Adrenal gland (tissue), 12 donors: ENCODE results near the gene CAD. TPM values are rescaled to one million over a fixed set of nuclear protein-coding genes. Genes with fewer than 3 reads are reported as not detected.

ENCODE experiments used
- DNase-seq, 7 donors: peaks; one replicate each; pipeline ENCODE4 v3.0.0-alpha.2; 2019 to 2020
- H3K27ac ChIP-seq, 5 donors: fragments of 200-600 bp; sonication (generic) in 4 of 5; 1 replicate in 3 of 5; 2 replicates in 2 of 5; pipeline versions ENCODE4 v1.5.1 to v1.8.0; 2016 to 2020; ENCODE audit warnings: mild to moderate bottlenecking in 1 of 5
- H3K27me3 ChIP-seq: fragments of 200-600 bp; 2 replicates; pipeline ENCODE4 v1.8.0; 2021
- H3K36me3 ChIP-seq, 2 donors: fragments of 200-600 bp; replicated peaks in 1 of 2; 1 replicate in 1 of 2; 2 replicates in 1 of 2; pipeline versions ENCODE4 v1.5.1 to v1.8.0; 2018 to 2022
- H3K4me1 ChIP-seq, 2 donors: fragments of 200-600 bp; replicated peaks in 1 of 2; 1 replicate in 1 of 2; 2 replicates in 1 of 2; pipeline versions ENCODE4 v1.5.1 to v1.8.0; 2018 to 2021
- H3K4me3 ChIP-seq, 4 donors: fragments of 200-600 bp; sonication (generic) in 3 of 4; one replicate each; pipeline ENCODE4 v1.5.1; 2016 to 2018
- H3K9me3 ChIP-seq, 3 donors: fragments of 200-600 bp; sonication (generic) in 1 of 3; replicated peaks in 1 of 3; 1 replicate in 2 of 3; 2 replicates in 1 of 3; pipeline versions ENCODE4 v1.5.1 to v1.8.0; 2016 to 2021
- POLR2A ChIP-seq, 2 donors: fragments of 450-650 bp; IDR thresholded peaks; one replicate each; pipeline ENCODE4 v1.6.1; 2017; ENCODE audit warnings: antibody characterized with exemption in 2 of 2, mild to moderate bottlenecking in 2 of 2, moderate library complexity in 1 of 2
- WGBS, 4 donors: extraction: QIAGEN DNeasy Blood & Tissue Kit in 2 of 4; methylation state at CpG; one replicate each; pipeline versions ENCODE4 v1.1.5 to v1.1.7; 2013 to 2017; 5-methylcytosine and 5-hydroxymethylcytosine counted together
- intact Hi-C, 2 donors: fragments of 100-400 bp; cut with DNase I; formaldehyde crosslinking; loops; one replicate each; pipeline versions ENCODE4 v1.14.1 to v1.15.0; 2022 to 2023
- polyA plus RNA-seq, 3 donors: library from polyadenylated mRNA; stranded (reverse); fragments of 200-250 nt in 2 of 3; fragments of 350-450 nt in 1 of 3; fragmentation: Illumina TruSeq in 1 of 3; extraction: RNeasy Lipid Tissue Mini Kit (QIAGEN cat#74804) in 1 of 3; gene quantifications; one replicate each; pipeline ENCODE4 v1.2.3, GENCODE V29; 2013 to 2014
- total RNA-seq, 9 donors: library from RNA; depleted of rRNA in 4 of 9; stranded (reverse); fragments of >200 nt in 4 of 9; fragments of 120-200 nt in 1 of 9; fragmentation: NEBNext Ultra II Directional in 1 of 9; extraction: Animal tissue kit (Norgen Biotek cat#: 25700) in 1 of 9; gene quantifications; one replicate each; pipeline versions ENCODE4 v1.1.0 to v1.2.4, GENCODE V29; 2013 to 2023
- TF ChIP-seq, protein P1 (sequence below), 6 experiments: fragments of 450-650 bp in 4 of 6; fragments of 200-600 bp in 2 of 6; sonication (generic) in 1 of 6; IDR thresholded peaks; 1 replicate in 5 of 6; 2 replicates in 1 of 6; pipeline versions ENCODE4 v1.5.1 to v1.8.0; 2016 to 2021; ENCODE audit warnings: antibody characterized with exemption in 6 of 6, mild to moderate bottlenecking in 2 of 6, moderate library complexity in 1 of 6
- donor health status: healthy with polysubstance abuse.
- donor health status: Bipolar disorder and iron deficiency.
- donor health status: DM: yes; HTN: yes; CAD: no.
- donor health status: DM: no; HTN: no; CAD: no.
- donor health status: DM: no; HTN: no; CAD: no.
- donor health status: DM: yes; HTN: yes; CAD: no.

CAD gene
- total and polyA plus RNA-seq, 12 donors: 8.9 to 70.5 (median 18.4) TPM

DNA sequence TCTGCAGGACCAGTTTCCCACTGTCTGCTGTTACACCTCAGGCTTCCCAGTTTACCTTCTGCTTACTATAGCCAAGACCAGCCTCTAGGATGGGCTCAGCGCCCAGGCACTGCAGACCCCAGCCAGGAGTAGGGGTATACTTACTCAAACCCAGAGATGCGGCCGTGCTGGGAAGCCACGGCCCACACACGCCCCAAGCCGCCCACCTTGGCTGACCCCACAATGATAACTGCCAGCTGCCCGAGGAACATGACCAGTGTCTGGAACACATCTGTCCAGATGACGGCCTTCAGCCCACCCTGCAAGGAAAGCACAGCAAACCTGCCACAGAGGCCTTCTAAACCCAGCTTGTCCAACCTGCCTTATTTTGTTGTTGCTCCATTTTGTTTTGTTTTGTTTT, 12.0 kb upstream of the CAD start:
- TF ChIP-seq POLR2A (IDR thresholded peaks at IDR 0.05): no peak
- TF ChIP-seq, protein P1, sequence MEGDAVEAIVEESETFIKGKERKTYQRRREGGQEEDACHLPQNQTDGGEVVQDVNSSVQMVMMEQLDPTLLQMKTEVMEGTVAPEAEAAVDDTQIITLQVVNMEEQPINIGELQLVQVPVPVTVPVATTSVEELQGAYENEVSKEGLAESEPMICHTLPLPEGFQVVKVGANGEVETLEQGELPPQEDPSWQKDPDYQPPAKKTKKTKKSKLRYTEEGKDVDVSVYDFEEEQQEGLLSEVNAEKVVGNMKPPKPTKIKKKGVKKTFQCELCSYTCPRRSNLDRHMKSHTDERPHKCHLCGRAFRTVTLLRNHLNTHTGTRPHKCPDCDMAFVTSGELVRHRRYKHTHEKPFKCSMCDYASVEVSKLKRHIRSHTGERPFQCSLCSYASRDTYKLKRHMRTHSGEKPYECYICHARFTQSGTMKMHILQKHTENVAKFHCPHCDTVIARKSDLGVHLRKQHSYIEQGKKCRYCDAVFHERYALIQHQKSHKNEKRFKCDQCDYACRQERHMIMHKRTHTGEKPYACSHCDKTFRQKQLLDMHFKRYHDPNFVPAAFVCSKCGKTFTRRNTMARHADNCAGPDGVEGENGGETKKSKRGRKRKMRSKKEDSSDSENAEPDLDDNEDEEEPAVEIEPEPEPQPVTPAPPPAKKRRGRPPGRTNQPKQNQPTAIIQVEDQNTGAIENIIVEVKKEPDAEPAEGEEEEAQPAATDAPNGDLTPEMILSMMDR (IDR thresholded peaks at IDR 0.05): no peak
- Histone ChIP-seq H3K9me3 (no peaks in the 10 kb centered on the region), H3K27me3 (no peaks in the 10 kb centered on the region), H3K27ac (no peak overlapping the region), H3K4me3 (no peak overlapping the region), H3K36me3 (peaks cover 0 to 49% of the 10 kb centered on the region in 2 donors), H3K4me1 (no peaks in the 10 kb centered on the region)
- intact Hi-C loops: no loop called here
- DNase-seq: no peak
- 68 to 93% (median 88%) methylated on average over 7 to 8 of the region's 8 CpGs for WGBS, 4 donors

DNA sequence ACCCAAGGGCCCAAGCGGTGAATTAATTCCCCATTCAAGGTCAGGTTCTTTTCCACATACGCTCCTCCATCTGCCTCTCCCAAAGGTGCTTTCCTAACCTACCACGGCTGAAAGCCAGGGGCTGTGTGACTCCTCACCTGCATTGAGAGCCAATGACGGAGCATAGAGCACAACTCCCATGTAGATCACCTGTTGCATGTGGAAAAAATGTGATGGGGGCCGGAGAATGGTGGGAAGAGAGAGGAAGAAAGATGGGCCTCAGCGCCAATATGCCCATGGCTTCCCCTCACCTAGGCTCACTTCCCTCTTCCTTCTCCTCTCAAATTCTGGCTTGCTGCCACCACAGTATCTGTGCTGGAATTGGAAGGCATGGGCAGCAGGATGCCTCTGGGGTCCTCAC, 10.8 kb upstream of the CAD start:
- no peak overlapping the region for H3K27ac ChIP-seq
- TF ChIP-seq, protein P1 (IDR thresholded peaks at IDR 0.05): no peak
- no peak for TF ChIP-seq POLR2A (IDR thresholded peaks at IDR 0.05)
- H3K27me3 ChIP-seq: no peaks in the 10 kb centered on the region
- H3K36me3 ChIP-seq: peaks cover 0 to 47% of the 10 kb centered on the region in 2 donors
- no peaks in the 10 kb centered on the region for H3K9me3 ChIP-seq
- no peak for DNase-seq
- peaks cover 0 to 5% of the 10 kb centered on the region in 2 donors for H3K4me1 ChIP-seq
- WGBS, 4 donors: 90 to 100% (median 94%) methylated on average over 6 of the region's 6 CpGs
- intact Hi-C loops: no loop called here
- H3K4me3 ChIP-seq: no peak overlapping the region

DNA sequence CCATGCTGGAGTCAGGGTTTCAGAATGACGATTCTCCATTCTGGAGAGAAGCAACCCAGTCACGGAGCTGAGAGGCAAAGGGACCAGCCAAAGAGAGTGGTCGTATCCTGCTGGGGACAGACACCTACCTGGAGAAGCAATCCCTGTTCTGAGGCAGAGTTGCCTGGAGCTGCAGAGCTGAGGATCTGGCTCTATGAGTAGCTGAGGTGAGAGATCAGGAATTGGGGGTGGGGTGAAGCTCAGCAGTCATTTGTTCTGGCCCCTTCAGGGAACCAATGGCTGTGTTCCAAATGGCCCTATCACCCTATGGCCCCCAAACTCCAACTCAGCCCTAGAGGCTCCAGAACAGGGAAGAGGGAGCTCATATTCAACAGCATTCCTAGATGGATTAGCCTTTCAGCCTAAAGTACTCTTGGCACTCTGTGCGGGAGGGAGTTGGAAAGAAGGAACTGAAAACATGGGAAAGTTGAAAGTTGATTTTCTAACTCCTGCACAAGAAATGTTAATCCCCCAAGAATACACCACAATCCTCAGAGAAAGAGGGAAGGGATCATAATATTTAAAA, 8.6 kb upstream of the CAD start:
- TF ChIP-seq POLR2A (IDR thresholded peaks at IDR 0.05): no peak
- TF ChIP-seq, protein P1 (IDR thresholded peaks at IDR 0.05): no peak
- DNase-seq: no peak
- intact Hi-C loops: no loop called here
- Histone ChIP-seq H3K27ac (no peak overlapping the region), H3K4me3 (no peak overlapping the region), H3K4me1 (peaks cover 7 to 12% of the 10 kb centered on the region in 2 donors), H3K36me3 (peaks cover 0 to 38% of the 10 kb centered on the region in 2 donors), H3K27me3 (no peaks in the 10 kb centered on the region), H3K9me3 (no peaks in the 10 kb centered on the region)
- 89 to 95% (median 91%) methylated on average over 4 of the region's 4 CpGs for WGBS, 4 donors

DNA sequence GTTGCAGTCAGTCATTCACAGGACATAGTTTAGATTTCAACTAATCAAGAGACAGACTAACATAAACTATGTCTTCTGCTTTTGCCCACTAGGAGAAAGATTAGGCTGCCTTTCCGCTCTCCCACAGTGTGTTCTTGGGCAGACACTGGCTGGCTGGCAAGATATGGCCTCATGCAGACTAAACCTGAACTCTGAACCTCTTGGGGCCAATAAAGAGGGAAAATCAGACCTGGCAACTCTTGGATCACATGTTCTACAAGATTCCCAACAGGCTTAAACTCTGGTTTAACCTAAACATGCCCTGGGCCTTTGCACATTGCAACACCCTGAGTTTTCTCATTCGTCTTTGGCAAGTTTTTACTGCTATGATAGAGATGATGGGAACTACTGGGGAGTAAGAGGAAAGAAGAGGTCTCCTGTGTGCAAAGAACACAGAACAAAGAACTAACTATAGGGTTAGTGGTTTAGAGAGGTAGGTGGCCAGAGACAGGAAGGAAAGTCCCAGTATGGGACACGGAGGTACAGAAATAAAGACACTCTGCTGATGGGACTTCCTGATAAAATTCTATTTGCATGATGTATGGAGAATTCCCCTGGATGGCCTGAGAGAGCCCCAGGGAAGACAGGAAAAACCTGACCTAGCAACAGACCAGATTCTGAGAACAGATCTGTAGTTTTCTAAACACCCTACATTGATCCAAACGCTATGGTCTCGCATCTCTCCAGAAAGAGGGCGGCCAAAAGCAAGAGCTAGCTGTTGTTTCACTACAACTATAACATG, 7.4 kb upstream of the CAD start:
- Histone ChIP-seq H3K27me3 (no peaks in the 10 kb centered on the region), H3K27ac (no peak overlapping the region), H3K36me3 (peaks cover 0 to 26% of the 10 kb centered on the region in 2 donors), H3K9me3 (no peaks in the 10 kb centered on the region), H3K4me3 (no peak overlapping the region), H3K4me1 (peaks cover 7 to 12% of the 10 kb centered on the region in 2 donors)
- TF ChIP-seq, protein P1 (IDR thresholded peaks at IDR 0.05): no peak
- TF ChIP-seq POLR2A (IDR thresholded peaks at IDR 0.05): no peak
- 94 to 98% (median 94%) methylated on average over 6 of the region's 6 CpGs for WGBS, 4 donors
- DNase-seq: no peak
- intact Hi-C loops: no loop called here
